GM10248 (cell line): ENCODE data around the gene EVI2B.
"Not testable (repeated sequence)": the region's sequence is repeated elsewhere in the genome, so short reads cannot be mapped to it uniquely, and the experiment has no call there.

Source experiments
- CTCF ChIA-PET: fragments of 300-600 bp; sonication (Branson Sonifier 250); formaldehyde crosslinking; extraction: SDS; loops from one replicate; lab custom pipeline; 2021; ENCODE audit warnings: antibody characterized with exemption; lab: Yijun Ruan, JAX
- POLR2A ChIA-PET: fragments of 350-650 bp; sonication (Branson Sonifier 250); formaldehyde crosslinking; extraction: SDS; loops from one replicate; lab custom pipeline; 2020; ENCODE audit warnings: antibody characterized with exemption; lab: Yijun Ruan, JAX
- DNase-seq: peaks from one replicate; pipeline ENCODE4 v3.0.0; 2012; ENCODE audit errors: extremely low spot score
- TF ChIP-seq, protein P1 (sequence below): IDR thresholded peaks from 2 replicates; pipeline ENCODE4 v1.5.1; 2012; ENCODE audit warnings: mild to moderate bottlenecking, low read depth; ENCODE audit errors: extremely low read depth, missing control alignments, control extremely low read depth

The EVI2B gene, protein sequence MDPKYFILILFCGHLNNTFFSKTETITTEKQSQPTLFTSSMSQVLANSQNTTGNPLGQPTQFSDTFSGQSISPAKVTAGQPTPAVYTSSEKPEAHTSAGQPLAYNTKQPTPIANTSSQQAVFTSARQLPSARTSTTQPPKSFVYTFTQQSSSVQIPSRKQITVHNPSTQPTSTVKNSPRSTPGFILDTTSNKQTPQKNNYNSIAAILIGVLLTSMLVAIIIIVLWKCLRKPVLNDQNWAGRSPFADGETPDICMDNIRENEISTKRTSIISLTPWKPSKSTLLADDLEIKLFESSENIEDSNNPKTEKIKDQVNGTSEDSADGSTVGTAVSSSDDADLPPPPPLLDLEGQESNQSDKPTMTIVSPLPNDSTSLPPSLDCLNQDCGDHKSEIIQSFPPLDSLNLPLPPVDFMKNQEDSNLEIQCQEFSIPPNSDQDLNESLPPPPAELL

DNA sequence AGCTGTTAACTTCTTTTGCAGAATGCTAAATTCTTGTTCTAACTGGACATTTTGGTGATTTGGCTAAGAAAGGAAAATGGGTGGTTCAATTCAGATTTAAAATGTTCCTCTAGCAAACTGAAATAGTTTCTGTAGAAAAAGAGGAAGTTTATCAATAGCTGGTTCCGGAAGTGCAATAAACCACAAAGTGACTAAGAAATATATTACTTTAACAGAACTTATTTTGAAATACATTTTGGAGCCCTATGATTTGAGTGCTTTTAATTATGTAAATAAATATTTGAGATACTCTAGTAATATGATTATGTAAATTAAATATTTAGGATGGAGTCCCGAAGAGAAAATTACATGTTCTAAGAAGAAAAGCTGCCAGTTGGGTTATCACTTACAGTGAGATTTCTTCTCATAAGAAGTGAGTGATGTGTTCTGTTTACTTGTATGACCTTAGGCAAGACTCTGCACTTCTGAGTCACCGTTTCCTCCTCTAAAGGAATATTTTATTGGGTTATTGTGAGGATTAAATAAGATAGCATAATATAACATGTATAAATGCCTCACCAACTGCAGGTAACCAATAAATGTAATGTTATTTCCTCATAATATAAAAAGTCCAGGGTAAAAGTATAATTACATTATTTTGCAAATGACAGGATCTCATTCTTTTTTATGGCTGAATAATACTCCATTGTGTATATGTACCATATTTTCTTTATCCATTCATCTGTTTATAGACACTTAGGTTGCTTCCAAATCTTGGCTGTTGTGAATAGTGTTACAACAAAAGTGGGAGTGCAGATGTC is at the start of gene EVI2B:
EVI2B (minus strand) TSS at position 73 of the 800 bp plus-strand sequence. CDS start 8,445 bp downstream, outside the sequence.
- TF ChIP-seq, protein P1, sequence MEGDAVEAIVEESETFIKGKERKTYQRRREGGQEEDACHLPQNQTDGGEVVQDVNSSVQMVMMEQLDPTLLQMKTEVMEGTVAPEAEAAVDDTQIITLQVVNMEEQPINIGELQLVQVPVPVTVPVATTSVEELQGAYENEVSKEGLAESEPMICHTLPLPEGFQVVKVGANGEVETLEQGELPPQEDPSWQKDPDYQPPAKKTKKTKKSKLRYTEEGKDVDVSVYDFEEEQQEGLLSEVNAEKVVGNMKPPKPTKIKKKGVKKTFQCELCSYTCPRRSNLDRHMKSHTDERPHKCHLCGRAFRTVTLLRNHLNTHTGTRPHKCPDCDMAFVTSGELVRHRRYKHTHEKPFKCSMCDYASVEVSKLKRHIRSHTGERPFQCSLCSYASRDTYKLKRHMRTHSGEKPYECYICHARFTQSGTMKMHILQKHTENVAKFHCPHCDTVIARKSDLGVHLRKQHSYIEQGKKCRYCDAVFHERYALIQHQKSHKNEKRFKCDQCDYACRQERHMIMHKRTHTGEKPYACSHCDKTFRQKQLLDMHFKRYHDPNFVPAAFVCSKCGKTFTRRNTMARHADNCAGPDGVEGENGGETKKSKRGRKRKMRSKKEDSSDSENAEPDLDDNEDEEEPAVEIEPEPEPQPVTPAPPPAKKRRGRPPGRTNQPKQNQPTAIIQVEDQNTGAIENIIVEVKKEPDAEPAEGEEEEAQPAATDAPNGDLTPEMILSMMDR: no peak
- POLR2A ChIA-PET: no interaction called here
- peak; percentile 31 for DNase-seq
- CTCF ChIA-PET: no interaction called here

DNA sequence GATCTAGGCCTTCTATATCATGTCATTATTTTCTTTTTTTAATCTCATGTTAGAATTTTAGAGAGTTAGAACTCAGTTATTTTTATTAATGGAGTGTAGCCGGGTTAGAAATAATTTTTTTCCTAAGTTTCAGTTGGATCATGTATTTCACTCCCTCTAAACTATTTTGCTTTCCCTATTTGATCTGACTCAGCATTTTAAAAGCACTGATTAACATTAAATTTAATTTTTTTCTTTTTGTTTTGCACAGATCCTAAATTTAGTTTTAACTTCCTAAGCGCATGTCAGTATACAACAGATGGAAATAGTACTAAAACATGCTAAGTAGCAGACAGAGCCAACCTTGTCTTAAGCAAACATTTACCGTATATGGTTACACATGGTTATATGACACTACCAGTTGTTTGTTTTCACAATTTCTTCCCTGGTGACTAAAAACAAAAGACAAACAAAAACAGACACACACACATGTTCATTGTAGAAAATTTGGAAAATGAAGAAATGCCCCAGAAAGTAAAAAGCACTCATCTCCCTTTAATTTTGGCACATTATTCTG is 44.1 kb upstream of the EVI2B start:
- ChIA-PET CTCF (no interaction called here), POLR2A (no interaction called here)
- no peak for DNase-seq
- TF ChIP-seq, protein P1: no peak

DNA sequence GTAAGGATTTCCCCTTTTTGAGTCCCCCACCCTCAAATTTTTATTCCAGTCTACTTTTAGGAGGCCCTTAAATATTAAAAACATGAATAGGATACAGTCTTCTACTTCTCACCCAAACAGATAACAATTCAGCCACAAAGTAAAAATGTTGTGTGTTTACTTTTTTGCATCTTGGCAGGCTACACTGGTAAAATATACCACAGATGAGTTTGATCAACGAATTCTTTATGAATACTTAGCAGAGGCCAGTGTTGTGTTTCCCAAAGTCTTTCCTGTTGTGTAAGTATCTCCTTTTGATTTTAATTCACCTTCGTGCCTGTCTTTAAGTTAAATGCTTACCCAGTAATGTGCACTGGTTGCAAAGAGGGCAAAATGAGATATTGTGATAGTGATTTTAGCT is 43.2 kb upstream of the EVI2B start:
- no peak for DNase-seq
- CTCF ChIA-PET: interaction anchor here (2.1 kb wide), 1 partner anchor 10 kb away, joined by 8 read pairs; no protein-coding TSS in a partner anchor
- POLR2A ChIA-PET: no interaction called here
- TF ChIP-seq, protein P1: no peak

DNA sequence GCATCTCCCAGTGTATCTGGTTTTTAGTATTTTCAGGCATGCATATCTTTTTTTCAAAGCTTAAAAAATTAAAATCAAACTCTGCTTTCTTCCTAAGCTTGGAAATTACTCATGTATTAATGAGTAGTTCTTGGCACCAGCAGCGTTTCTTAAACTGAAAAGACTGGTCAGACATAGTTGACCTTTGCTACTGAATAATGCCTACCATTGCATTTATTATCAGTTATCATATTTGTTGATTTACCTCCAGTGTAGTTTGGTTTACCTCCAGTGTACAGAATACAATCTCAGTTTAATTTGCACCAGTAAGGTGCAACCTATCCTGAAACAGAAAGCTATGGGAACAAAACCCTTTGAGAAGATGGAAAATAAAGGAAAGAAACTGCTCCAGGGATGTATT is 42.1 kb upstream of the EVI2B start:
- DNase-seq: no peak
- ChIA-PET POLR2A (no interaction called here), CTCF (interaction anchor here (1.1 to 2.1 kb wide), 4 partner anchors 12 to 139 kb away, joined by 3 to 8 read pairs (median 4); no protein-coding TSS in a partner anchor)
- TF ChIP-seq, protein P1: no peak

DNA sequence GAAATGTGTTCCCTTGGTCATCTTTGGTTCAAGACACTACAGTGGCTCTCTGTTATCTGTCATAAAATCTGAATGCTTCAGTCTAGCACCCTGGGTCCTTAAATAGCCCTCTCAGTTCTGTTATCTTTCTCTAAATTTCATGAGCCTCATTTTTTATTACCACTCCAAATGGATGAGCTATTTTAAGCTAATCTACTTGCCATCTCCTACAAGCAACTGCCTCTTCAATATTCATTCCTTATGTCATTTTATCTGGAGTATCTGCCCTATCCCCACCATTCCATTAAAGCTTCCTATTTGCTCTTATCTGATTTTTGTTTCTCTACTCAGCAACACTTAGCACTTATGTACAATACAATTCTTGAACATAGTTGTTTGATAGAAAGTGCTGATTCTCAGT is 35.6 kb upstream of the EVI2B start:
- POLR2A ChIA-PET: no interaction called here
- CTCF ChIA-PET: interaction anchor here (1.0 kb wide), 1 partner anchor 9 kb away, joined by 4 read pairs; no protein-coding TSS in a partner anchor
- TF ChIP-seq, protein P1: no peak
- no peak for DNase-seq

DNA sequence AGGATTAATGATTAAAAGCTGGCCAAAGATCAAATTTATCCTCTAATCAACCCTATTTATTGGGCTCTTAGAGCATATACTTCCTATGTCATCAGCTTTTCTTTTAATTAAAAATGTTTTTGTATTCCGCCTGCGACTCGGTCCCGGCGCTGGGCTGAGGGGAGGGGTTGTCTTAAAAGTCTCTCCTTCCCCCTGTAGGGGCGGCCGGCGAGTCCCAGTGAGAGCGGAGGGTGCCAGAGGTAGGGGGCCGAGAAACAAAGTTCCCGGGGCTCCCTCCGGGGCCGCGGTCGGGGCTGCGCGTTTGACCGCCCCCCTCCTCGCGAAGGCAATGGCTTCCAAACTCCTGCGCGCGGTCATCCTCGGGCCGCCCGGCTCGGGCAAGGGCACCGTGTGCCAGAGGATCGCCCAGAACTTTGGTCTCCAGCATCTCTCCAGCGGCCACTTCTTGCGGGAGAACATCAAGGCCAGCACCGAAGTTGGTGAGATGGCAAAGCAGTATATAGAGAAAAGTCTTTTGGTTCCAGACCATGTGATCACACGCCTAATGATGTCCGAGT is 31.4 kb upstream of the EVI2B start:
- not testable (repeated sequence) for DNase-seq
- POLR2A ChIA-PET: interaction anchor here (0.5 kb wide), 1 partner anchor 989 kb away, joined by 3 read pairs; no protein-coding TSS in a partner anchor
- CTCF ChIA-PET: interaction anchor here (1.3 kb wide), 1 partner anchor 15 kb away, joined by 3 read pairs; no protein-coding TSS in a partner anchor
